Colonic mucosa (tissue), 4 donors: ENCODE results near the gene USP26. TPM values are rescaled to one million over a fixed set of nuclear protein-coding genes. Genes with fewer than 3 reads are reported as not detected.
"Not testable (repeated sequence)": the region's sequence is repeated elsewhere in the genome, so short reads cannot be mapped to it uniquely, and the experiment has no call there.

Source experiments
- DNase-seq: peaks from one replicate; pipeline ENCODE4 v3.0.0-alpha.2; 2020
- H3K27ac ChIP-seq: fragments of 200-600 bp; one replicate; pipeline ENCODE4 v1.8.0; 2021
- H3K27me3 ChIP-seq: fragments of 200-600 bp; one replicate; pipeline ENCODE4 v1.8.0; 2021
- H3K36me3 ChIP-seq: fragments of 200-600 bp; one replicate; pipeline ENCODE4 v1.8.0; 2021
- H3K4me1 ChIP-seq: fragments of 200-600 bp; one replicate; pipeline ENCODE4 v1.8.0; 2021; ENCODE audit warnings: mild to moderate bottlenecking
- H3K4me3 ChIP-seq: fragments of 200-600 bp; one replicate; pipeline ENCODE4 v1.8.0; 2021
- H3K9ac ChIP-seq, 2 donors: one replicate each; pipeline ENCODE4 v1.7.0; 2013; ENCODE audit warnings: control low read depth in 2 of 2, low read depth in 2 of 2, low read length in 2 of 2
- H3K9me3 ChIP-seq: fragments of 200-600 bp; one replicate; pipeline ENCODE4 v1.8.0; 2021
- CTCF ChIP-seq: fragments of 200-600 bp; IDR thresholded peaks from one replicate; pipeline ENCODE4 v1.8.0; 2022; ENCODE audit warnings: antibody characterized with exemption, mild to moderate bottlenecking
- intact Hi-C: fragments of 100-400 bp; cut with DNase I; formaldehyde crosslinking; loops from one replicate; pipeline ENCODE4 v1.14.1; 2022
- total RNA-seq, 2 donors: library from RNA; stranded (reverse); fragmentation: NEBNext Ultra II Directional in 1 of 2; extraction: Animal tissue kit (Norgen Biotek cat#: 25700) in 1 of 2; gene quantifications; one replicate each; pipeline ENCODE4 v1.2.1, GENCODE V29; 2021
- donor health status: healthy.
- donor health status: DM: no; HTN: no; CAD: no.
- donor health status: DM: no; HTN: no; CAD: no.

Gene USP26
- total RNA-seq, 2 donors from 2014 or later = not detected

- H3K36me3 ChIP-seq = no peaks in the 10 kb centered on the region
- no peak overlapping the region for H3K9ac ChIP-seq
- no peaks in the 10 kb centered on the region for H3K9me3 ChIP-seq
- H3K4me3 ChIP-seq = no peak overlapping the region
- no peak for TF ChIP-seq CTCF
- intact Hi-C loops = no loop called here
- peaks cover 2% of the 10 kb centered on the region for H3K27me3 ChIP-seq
- no peak for DNase-seq
- no peak overlapping the region for H3K27ac ChIP-seq
- no peaks in the 10 kb centered on the region for H3K4me1 ChIP-seq
These were observed 112.8 kb downstream of the USP26 start for GRCh38 chrX:132984058-132984650.

GRCh38 chrX:132983496-132983895 lies 113.4 kb downstream of the USP26 start:
- H3K4me1 ChIP-seq = no peaks in the 10 kb centered on the region
- H3K9me3 ChIP-seq = no peaks in the 10 kb centered on the region
- no peak overlapping the region for H3K4me3 ChIP-seq
- DNase-seq = no peak
- intact Hi-C loops = no loop called here
- H3K9ac ChIP-seq = no peak overlapping the region
- H3K27ac ChIP-seq = no peak overlapping the region
- TF ChIP-seq CTCF = no peak
- no peaks in the 10 kb centered on the region for H3K36me3 ChIP-seq
- H3K27me3 ChIP-seq = peaks cover 2% of the 10 kb centered on the region

- H3K36me3 ChIP-seq, DNase-seq: not testable (repeated sequence)
These were observed 116.9 kb downstream of the USP26 start for GRCh38 chrX:132980035-132980434.

More at GRCh38 chrX:132980035-132980434, 116.9 kb downstream of the USP26 start:
- H3K27ac ChIP-seq, H3K4me1 ChIP-seq, H3K27me3 ChIP-seq, H3K9me3 ChIP-seq, H3K4me3 ChIP-seq, H3K9ac ChIP-seq, intact Hi-C loops: not testable (repeated sequence)

Other genes starting within 250 kb of the USP26 start
- 1 to 10 TPM in 1 of 2 donors, under 1 TPM in 1; 0.85 to 2.0 TPM for gene HS6ST2, start 138.5 kb downstream of the USP26 start, total RNA-seq
- not detected for gene TFDP3, start 121.2 kb upstream of the USP26 start, total RNA-seq